GM19238 (cell line): ENCODE results near the gene CTSW.
"Not testable (repeated sequence)": the region's sequence is repeated elsewhere in the genome, so short reads cannot be mapped to it uniquely, and the experiment has no call there.

Experiments
- DNase-seq: peaks from one replicate; pipeline ENCODE4 v3.0.0; 2011; ENCODE audit warnings: low spot score; ENCODE audit not compliant: insufficient read length

The CTSW gene

DNA sequence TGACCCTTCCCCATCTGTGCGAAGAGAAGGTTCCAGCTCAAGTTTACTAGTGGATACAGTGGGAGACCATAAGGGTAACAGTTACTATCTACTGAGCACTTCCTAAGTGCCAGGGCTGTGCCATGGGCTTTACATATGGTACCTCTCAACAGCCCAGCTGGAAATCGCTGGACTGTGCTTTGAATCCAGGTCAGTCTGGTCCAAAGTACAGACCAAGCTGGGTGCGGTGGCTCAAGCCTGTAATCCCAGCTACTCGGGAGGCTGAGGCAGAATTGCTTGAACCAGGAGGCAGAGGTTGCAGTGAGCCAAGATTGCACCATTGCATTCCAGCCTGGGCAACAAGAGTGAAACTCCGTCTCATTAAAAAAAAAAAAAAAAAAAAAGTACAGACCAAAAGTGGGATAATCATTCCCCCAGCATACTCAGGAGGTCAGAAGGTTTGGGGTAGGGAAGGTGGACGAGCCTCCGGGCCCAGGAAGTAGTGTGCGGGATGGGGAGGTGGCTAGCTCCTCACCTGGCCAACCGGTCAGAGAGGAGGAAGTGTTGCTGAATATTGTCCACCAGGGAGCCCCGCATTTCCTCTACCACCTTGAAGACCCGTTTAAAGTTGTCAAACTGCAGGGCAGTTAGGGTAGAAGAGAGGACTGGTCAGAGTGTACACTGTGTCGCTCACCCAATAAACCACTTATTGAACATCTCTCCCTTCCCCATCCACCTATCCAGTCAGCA is 6.3 kb downstream of the CTSW start:
- DNase-seq: no peak

DNA sequence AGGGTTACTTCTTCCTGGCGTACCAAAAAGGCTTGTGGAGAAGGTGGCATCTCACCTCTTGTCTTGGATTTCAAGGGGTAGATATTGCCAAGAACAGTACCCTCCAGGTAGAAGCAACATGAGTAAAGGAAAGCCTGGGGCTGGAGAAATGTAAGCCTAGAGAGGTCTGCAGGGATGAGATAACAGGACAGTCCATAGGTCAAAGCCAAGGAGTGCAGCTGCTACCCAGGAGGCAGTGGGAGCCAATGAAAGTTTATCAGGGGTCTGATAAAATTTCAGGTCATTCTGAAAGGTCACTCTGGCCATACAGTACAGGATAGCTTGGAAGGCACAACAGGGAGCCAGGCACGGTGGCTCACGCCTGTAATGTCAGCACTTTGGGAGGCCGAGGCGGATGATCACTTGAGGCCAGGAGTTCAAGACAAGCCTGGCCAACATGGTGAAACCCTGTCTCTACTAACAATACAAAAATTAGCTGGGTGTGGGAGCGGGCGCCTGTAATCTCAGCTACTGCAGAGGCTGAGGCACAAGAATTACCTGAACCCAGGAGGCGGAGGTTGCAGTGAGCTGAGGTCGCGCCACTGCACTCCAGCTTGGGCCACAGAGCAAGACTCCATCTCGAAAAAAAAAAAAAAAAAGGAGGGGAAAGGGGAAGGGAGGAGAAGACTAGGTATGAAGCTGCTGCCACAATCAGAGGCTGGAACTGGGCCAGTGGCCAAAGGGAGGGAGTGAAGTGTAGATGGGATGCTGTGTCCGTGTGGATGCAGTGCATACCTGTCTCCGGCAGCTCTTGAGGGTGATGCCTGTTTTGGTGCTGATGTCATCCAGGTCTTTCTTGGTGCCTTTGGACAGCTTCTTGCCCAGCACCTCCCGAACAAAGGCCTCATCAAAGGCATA is 7.4 kb downstream of the CTSW start:
- no peak for DNase-seq

DNA sequence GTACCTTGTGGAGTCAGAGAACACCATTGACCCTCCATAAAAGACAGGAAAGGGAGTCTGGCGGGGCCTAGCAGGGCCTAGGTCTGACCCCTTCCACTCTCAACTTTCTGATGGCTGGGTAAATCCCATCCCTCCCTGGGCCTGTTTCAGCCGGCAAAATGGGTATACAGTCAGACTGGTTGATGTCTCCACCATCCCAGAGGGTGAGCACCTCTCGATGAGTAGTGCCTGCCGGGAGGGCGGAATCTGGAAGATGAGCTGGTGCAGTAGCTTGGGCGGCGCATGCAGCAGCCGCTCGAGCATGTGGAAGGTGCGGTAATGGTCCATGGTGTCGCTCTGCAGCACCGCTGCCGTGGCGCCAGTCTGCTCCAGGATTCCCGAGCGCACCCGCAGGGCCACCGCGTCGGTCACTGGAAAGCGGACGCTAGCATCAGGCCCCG is 8.1 kb downstream of the CTSW start:
- DNase-seq: no peak

- peak; percentile 99 for DNase-seq
These were observed 8.7 kb downstream of the CTSW start, which contains the start of gene FIBP for GRCh38 chr11:65888163-65888814. Gene FIBP (minus strand): TSS chr11:65888471. CDS start chr11:65888418, 53 bp downstream.

DNA sequence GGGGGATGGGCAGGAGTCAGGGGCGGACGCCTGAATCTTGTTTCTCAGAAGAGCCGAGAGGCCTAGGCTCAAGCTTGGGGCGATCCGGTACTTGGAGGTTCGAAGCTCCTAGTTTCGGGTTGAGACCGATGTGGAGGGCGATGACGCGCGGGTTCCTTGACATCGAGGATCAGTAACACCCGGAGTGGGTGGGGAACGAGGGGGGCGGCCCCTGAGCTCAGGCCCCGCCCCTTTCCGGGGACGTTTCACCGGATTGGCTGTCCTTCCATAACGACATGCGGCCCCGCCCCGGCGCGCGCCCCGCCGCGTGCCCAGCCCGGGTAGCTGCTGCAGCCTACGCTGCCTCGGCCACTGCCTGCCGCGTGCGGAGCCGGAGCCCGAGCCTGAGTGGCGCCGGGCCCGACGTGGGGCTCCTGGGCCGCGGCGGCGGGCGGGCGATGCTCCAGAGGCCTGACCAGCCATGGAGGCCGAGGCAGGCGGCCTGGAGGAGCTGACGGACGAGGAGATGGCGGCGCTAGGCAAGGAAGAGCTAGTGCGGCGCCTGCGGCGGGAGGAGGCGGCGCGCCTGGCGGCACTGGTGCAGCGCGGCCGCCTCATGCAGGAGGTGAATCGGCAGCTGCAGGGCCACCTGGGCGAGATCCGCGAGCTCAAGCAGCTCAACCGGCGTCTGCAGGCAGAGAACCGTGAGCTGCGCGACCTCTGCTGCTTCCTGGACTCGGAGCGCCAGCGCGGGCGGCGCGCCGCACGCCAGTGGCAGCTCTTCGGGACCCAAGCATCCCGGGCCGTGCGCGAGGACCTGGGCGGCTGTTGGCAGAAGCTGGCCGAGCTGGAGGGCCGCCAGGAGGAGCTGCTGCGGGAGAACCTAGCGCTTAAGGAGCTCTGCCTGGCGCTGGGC is 10.9 kb downstream of the CTSW start, which contains the start of gene CCDC85B:
CCDC85B (plus strand) TSS at position 350 of the 895 bp plus-strand sequence; CDS start at position 461, 111 bp downstream.
- DNase-seq: peak; percentile 91

DNA sequence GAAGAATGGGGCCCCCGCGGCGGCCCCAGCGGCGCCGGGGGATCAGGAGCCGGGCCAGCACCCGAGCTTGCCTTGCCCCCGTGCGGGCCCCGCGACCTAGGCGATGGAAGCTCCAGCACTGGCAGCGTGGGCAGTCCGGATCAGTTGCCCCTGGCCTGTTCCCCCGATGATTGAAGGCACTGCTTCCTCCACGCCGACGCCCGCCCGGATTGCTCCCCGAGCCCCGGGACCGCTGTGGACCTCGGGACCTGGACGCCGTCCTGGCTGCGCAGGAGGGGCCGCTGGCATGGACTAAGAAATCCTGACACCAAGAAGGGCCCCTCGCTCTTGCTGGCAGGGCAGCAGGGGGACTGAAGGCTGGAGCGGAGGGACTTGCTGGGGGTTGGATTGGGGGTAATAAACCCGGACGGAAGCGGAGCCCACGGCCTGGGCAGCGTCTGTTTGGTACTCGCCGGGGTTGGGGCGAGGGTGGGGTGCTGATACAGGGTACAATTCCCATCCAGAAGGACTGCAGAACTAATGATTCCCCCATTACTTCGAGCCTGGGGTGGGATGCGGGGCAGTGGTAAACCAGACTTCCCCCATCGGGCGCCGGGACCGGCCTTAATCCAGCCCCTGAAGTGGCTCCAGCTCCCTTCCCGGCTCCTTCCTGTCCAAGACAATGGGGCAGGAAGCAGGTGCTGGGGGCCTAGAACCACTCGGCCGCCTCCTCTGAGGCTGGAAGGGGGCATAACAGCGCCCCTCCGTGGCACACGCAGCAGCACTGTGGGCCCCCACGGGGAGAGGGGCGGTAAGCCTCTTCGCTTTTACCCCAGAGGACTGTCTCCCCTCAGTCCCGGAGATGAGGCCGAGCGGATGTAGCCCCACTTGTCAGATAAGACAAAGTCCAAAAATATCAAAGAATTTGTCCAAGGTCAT is 11.8 kb downstream of the CTSW start:
- DNase-seq: no peak

DNA sequence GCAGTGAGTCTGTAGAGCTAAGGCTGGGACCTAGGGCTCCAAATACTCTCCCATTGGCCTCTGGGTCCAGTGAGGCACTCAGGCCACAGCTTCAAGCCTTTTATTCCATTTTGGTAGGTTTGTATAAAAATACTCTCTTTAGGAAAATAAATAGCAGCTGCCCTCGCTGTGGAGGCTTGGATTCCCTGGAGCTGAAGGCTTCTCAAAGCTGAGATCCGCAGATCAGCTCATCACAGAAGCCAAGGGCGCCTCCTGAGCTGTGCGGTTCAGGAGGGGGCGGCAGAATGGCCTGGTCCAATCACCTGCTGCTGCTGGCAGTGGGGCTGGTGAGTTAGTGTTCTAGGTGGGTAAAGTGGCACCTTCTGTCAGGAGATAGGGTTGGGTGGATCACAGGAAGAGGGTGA is 12.5 kb downstream of the CTSW start:
- DNase-seq: not testable (repeated sequence)

DNA sequence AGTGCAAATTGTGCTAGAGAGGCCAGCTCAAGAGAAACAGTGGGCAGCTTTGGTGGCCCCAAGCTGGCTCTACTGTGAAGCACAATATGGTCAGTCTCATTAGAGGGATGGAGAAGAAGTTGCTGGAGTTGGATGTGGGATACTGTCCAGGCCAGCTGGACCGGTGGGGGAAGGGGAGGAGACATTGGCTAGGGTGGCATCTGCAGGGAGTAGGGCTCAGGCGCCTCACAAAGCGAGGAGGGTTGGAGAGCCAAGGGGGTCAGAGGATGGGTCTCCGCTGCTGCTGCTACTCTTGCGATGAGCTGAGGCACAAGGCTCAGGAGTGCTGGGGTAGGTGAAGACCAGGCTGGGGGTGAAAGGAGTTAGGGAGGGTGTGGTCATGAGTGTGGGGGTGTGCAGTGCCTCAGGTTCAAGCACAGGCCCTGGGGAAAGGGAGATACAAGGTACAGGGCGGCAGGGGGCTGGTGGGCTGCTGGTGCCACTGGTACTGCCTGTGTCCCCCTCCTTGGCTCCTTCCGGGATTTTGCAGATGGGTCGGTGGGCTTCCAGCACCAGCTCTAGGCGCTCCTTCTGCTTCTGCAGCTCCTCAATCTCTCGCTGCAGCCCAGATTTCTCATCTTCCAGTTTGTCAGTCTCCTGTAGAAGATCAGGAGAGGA is 13.2 kb downstream of the CTSW start:
- no peak for DNase-seq

DNA sequence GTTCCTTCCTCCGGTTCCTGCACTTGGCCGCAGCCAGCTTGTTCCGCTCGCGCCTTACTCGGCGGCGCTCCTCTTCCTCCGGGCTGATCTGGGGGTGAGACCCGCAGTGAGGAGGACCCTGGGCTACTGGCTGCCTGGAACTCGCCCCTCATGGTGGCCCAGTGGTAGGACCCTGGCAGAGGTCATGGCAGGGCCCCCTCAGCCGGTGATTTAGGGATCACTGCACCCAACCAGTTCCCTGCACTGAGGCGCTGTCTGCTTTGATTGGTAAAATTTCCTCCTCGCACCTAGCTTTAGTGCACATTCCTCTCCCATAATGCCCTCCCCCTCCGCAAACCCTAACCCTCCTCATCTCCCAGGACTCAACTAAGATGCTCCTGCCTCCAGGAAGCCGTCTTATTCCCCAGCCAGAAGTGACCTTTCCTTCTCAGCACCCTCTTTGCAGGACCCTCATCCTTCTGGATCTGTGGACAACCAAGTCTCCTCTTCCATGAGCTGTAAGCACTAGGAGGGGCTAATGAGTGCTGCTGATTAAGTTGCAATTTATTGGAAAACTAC is 14.5 kb downstream of the CTSW start:
- DNase-seq: no peak

- no peak for DNase-seq
These were observed 15.9 kb downstream of the CTSW start for GRCh38 chr11:65895482-65895981.

GRCh38 chr11:65896034-65896999 is 16.7 kb downstream of the CTSW start:
- no peak for DNase-seq

DNA sequence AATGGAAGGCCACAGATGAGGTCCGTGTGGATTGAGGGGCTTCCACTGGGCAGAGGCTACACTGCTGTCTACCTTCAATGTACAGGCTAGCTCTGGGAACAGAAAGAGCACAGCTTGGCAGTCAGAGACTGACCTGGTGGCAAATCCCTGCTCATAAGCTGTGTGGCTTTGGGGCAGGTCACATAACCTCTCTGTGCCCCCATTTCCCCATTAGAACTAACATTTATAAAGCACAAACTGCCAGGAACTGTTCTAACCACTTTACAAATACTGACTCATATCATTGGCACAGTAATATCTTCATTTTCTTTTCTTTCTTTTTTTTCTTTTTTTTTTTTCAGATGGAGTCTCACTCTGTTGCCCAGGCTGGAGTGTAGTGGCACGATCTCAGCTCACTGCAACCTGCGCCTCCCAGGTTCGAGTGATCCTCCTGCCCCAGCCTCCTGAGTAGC is 17.4 kb downstream of the CTSW start:
- DNase-seq: no peak

GRCh38 chr11:65898656-65899355 is 19.2 kb downstream of the CTSW start:
- DNase-seq: no peak

DNA sequence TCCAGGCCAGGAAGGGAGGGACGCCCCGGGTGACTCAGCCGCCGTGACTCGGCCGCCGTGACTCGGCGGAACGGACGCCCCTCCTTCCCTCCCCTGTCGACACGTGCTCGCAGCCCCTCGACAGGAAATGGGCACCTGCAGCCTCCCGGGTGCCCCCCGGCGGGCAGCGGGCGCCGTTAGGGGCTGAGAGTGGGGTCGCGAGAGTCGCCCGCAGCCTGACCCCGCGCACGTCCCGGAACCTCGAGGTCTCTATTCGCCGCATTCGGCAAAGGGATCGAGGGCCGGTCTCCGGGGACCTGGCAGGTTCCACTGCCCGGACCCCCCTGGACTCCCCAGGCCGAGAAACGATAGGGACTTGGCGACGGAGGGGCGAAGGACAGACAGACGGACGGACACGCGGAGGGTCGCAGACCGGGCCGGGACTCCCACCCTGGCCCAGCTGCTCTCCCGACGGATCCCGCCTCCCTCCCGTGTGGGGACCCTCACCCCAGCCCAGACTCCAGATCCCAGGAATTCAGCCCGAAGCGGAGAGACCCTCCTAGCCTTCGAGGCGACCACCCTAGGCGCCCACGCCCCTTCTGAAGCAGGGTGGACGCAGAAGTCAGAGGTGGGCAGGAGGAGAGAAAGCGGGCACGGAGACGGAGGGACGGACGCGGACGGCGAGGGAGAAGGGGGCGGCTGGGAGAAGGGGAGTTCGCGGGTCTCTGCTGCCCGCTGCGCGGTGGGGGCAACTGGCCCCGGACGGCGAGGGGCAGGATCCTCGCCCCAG is 19.9 kb downstream of the CTSW start:
- DNase-seq: no peak

- DNase-seq: peak; percentile 85
These were observed 20.7 kb downstream of the CTSW start, which contains the start of gene FOSL1 for GRCh38 chr11:65900125-65900898. Gene FOSL1 (minus strand): TSS chr11:65900388. CDS start chr11:65900339, 49 bp downstream.
